ENCODE data around the gene SLC25A45.
"Not testable (repeated sequence)": the region's sequence is repeated elsewhere in the genome, so short reads cannot be mapped to it uniquely, and the experiment has no call there.

The SLC25A45 gene

GRCh38 chr11:65421794-65422632 lies 39.6 kb upstream of the SLC25A45 start:
- DNase-seq, result peak; percentile 96

- peak; percentile 97 for DNase-seq
Observed at GRCh38 chr11:65420979-65421793, 38.7 kb upstream of the SLC25A45 start.

GRCh38 chr11:65420506-65420905 lies 38.1 kb upstream of the SLC25A45 start:
- no peak for DNase-seq

DNA sequence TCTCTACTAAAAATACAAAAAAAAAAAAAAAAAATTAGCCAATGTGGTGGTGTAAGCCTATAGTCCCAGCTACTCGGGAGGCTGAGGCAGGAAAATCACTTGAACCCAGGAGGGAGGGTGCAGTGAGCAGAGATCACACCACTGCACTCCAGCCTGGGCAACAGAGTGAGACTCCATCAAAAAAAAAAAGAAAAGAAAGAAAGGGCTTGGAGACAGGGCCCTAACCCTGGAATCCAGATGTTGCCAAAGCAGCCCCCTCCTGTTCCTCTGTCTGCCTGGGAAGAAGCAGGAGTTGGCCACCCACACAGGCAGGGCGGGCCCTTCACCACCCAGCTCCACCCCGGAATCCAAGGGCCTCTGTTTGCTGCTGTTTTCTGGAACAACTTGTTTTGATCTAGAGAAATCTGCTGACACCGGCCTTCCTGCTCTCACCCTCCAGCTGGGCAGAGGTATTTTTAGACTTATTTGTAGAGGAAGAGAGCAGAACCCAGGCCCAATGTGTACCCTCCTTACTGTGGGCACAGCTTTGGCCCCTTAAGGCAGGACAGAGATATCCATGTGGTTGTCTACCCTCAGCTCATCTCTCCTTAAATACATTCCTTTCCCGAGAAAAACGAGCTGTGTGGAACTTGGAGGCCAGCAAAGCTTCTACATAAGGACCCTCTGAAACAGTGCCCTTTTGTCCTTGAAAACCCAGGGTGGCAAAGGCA lies 37.5 kb upstream of the SLC25A45 start:
- peak; percentile 88 for DNase-seq

DNA sequence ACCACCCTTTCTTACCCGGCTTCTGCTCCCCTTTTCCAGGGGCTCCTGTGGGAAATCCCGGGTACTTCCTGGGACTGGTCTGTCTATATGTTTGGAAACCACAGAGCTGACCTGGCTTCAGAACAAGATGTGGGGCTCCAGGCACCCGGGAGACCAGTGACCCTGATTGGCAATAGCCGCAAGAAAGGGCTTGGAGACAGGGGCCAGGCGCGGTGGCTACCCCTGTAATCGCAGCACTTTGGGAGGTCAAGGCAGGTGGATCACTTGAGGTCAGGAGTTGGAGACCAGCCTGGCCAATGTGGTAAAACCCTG lies 37.0 kb upstream of the SLC25A45 start:
- DNase-seq, result no peak

- peak; percentile 90 for DNase-seq
Observed at GRCh38 chr11:65418681-65419459, 36.4 kb upstream of the SLC25A45 start.

DNA sequence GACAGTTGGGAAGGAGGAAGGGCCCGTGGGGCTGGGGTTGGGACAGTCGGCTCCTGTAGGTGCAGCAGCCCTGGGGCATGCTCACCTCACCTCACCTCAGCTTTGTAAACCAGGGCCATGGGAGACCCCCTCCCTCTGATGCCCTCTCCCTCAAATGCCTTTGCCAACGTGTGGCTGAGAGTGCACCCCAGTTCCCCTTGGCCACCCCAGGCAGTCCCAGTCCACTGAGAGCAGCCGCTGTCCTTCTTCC lies 35.9 kb upstream of the SLC25A45 start:
- DNase-seq, result no peak

- DNase-seq, result peak; percentile 57
Observed at GRCh38 chr11:65417702-65418430, 35.4 kb upstream of the SLC25A45 start.

DNA sequence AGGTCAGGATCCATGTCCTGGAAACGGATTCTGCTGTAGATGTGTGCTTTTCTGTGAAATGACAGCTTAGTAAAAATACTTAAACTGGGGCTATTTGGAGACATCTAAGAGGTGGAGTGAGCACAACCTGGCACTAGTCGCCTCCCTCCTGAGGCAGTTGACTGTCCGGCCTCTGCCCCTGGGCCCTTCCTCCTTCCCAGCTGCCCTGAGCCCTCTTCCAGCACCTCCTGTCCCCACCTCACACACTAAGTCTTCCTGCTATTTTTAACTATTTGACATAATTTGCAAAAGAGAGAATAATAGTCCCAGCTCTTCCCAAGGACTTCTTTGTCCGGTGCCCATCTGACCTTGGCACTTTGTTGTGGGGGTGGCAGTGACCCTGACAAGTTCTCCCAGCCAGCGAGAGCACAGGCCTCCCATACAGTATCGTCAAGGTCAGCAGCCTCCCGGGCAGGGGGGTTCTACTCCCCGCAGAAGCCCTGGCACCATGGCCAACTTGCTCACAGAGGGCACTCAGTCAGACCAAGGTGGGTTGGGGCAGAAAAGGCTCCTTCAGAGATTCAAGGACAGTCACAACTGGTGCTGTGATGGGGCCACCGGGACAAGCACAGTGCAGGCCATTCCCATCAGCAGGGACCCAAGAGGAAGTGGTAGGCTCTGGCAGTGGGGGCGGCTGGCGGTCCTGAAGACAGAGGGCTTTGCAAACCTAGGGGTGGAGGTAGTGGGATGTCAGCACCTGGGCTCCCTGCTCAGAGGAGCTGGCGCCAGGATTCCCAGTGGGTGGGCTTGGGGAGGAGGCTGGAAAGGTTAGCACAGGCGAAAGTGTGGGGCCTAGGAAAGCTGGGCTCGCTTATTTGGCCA lies 34.6 kb upstream of the SLC25A45 start:
- peak; percentile 46 for DNase-seq

GRCh38 chr11:65416341-65416824 lies 33.9 kb upstream of the SLC25A45 start:
- peak; percentile 91 for DNase-seq

DNA sequence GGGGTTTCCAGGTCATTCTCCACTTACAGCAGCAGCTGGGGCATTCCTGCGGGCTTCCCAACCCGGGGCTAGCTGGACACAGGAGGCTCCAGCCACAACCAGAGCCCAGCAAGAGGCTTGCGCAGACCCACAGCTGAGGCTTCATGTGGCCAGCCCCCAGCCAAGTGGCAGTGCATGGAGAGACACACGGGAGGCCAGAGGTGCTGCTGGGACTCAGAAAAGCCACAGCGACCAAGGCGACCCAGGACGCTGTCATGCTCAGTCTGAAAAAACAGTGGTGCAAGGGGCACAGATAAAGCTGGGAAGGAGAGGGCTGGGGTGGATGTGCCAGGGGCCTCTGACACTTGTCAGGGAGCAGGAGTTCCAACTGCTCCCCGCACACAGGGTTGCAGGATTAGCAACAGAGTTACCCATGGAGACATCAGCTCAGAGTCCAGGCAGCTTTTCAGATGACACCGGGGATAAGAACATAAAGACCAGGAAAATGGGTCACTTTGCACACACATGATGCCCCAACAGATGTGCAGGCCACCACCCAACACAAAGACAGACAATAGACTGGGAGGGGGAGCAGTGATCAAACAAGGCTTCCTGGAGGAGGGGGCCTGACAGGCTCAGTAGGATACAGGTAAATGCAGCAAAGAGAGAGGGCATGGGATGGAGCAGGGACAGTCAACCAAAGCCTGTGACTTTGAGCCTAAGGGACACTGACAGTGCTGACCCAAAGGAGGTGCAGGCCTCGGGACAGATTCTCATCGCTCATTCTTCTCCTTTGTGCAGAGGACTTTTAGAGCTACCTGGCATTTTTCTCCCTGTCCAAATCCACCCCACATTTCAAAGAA lies 33.3 kb upstream of the SLC25A45 start:
- no peak for DNase-seq

DNA sequence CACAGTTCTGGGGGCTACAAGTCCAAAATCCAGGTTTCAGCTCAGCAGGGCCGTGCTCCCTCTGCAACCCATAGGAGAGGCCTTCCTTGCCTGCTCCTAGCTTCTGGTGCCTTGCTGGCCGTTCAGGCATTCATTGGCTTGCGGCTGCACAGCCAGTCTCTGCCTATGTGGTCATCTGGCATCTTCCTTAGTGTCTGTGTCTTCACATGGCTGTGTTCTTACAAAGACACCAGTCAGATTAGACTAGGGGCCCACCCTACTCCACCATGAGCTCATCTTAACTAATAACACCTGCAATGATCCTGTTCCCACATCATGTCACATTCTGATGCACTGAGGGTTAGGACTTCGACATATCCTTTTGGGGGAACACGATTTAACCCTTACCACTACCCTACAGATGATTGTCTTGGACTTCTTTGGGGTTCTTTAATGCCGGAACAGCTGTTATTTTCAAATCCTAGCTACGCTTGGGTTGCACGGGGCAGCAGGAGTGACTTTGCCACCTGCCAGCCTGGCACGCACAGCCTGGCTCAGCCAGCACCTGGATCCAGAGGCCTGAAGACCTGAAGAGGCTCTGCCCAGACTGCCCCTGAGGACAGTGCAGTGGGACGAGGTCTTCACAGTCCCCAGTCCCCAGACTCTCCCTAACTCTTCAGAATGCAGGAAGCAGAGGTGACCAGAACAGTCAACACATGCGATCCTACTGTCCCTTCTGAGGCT lies 32.5 kb upstream of the SLC25A45 start:
- no peak for DNase-seq

GRCh38 chr11:65413077-65413664 lies 30.7 kb upstream of the SLC25A45 start:
- DNase-seq, result not testable (repeated sequence)

GRCh38 chr11:65412271-65413076 lies 30.0 kb upstream of the SLC25A45 start:
- DNase-seq, result no peak

- no peak for DNase-seq
Observed at GRCh38 chr11:65411681-65412070, 29.2 kb upstream of the SLC25A45 start.

DNA sequence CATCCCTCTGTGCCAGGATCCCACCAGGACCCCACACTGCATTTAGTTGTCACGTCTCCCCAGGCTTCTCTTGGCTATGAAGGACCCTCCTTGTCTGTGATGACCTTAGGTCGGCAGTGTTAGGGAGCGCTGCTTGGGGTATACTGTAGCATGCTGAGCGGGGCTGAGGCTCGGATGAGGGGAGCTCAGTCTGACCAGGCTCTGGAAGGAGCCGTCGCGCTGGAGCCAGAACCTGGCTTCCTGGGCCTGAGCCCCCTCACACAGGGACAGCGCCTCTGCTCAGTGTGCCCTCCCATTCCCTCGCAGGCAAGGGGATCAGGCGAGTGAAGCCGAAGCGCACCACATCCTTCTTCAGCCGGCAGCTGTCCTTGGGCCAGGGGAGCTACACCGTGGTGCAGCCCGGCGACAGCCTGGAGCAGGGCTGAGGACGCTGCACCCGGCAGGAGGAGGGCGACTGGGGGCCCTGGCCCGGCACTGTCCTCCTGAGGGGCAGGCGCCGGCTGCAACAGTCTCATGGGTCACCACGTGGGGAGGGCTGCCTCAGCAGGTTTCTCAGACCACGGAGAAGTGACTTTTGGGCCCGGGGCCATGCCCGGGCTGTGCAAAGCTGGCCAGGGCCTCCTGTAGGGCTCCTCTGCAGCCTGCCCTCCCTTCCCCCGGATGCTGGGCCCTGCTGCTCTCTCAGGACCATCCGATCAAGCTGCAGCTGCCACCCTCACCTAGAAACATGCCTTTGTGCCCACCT lies 28.7 kb upstream of the SLC25A45 start:
- DNase-seq, result no peak

DNA sequence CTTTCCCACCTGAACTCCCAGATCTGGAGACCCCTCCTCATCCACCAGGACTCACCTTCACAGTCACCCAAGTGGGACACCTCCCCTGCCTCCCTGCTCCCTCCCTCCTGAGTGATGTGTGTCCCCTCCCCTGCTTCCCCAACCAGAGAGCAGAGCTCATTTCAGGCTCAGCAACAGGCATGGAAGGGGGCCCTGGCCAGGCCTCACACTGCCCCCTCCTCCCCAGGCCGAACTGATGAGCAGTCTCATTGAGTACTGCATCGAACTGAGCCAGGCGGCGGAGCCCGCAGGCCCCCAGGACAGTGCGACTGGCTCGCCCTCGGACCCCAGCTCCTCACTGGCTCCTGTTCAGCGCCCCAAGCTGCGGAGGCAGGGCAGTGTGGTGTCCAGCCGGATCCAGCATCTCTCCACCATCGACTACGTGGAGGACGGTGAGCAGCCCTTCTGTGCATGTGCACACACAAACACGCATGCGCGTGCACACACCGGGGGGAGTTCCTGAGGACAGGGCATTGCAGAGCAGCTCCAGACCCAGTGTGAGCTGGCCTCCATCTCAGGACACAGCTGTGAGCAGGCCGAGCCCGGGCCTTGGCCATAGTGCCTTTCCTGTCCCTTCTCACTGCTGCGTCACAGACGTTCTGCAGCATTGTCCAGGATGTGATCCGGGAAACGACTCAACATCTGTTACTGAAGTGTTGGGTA lies 22.3 kb upstream of the SLC25A45 start:
- DNase-seq, result no peak
